NCI-H2107 treated with DMSO at 0.1 percent for 48 hours (cell line): ENCODE data around the gene BPIFB3.
A peak's percentile ranks its signal among the peaks of the same experiment; 100 is the strongest.
"Not testable (repeated sequence)": the region's sequence is repeated elsewhere in the genome, so short reads cannot be mapped to it uniquely, and the experiment has no call there.

Experiments used
- DNase-seq: peaks from one replicate; lab custom pipeline; 2025; ENCODE audit not compliant: unreplicated experiment; lab: John Stamatoyannopoulos, UW

Gene BPIFB3

DNA sequence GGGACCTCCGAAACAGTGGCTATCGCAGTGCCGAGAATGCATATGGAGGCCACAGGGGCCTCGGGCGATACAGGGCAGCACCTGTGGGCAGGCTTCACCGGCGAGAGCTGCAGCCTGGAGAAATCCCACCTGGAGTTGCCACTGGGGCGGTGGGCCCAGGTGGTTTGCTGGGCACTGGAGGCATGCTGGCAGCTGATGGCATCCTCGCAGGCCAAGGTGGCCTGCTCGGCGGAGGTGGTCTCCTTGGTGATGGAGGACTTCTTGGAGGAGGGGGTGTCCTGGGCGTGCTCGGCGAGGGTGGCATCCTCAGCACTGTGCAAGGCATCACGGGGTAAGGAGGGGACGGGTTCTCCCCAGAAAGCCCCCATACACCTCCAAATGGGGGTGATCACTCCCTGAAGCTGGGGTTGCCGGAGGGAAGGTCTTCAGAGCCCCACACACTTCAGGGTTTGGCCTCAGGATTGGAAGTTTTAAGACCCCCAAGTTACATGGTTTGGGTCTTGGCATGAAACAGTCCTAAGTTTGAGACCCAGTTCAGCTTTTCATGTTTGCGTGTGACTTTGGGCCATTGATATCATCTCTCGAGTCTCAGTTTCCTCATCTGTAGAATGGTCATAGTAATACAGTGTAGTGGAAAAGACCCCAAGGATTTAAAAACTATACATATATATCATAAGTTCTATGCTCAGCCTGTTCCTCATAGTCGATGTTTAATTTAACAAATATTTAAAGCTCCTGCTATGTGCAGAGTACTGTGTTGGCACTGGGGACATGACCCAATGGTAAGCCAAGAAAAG, 30.0 kb downstream of the BPIFB3 start:
- no peak for DNase-seq

DNA sequence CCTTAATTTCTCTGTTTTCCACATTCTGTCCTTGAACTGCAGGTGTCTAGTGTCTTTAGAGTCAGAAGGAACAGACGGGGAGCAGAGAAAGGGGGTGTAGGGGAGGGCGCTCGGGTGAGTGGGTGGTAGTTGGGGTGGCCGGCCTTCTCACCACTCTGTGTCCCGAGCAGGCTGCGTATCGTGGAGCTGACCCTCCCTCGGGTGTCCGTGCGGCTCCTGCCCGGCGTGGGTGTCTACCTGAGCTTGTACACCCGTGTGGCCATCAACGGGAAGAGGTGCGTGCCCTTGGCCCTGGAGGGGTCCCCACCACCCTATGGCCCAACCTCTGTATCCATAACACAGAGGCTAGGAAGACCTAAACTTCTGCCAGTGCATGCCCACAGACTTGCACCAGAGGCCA, 31.0 kb downstream of the BPIFB3 start:
- no peak for DNase-seq

DNA sequence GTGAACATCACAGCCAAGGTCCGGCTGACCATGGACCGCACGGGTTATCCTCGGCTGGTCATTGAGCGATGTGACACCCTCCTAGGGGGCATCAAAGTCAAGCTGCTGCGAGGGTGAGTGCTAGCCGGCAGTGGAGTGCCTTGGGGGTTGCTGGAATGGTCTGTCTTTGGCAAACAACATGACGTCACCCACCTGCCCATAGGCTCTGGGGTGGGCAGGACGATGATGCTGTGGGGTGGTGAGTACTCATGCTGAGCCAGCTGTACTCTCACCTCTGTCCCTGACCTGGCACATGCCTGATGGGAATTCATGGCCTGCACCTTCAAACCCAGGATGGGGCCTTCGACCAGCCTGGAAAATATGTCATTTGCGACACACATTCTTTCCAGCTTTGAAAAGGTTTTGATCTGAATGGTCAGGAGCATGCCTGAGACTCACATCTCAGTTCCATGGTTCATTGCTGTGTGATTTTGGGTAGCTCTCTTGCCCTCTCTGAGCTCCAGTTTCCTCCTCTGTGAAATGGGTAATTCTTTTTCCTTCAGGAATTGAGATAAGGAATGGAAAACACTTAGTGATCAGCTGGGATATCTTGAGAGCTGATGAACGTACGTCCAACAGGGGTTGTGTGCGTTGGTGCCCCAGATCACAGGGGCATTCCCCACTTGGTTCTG, 32.5 kb downstream of the BPIFB3 start:
- no peak for DNase-seq

DNA sequence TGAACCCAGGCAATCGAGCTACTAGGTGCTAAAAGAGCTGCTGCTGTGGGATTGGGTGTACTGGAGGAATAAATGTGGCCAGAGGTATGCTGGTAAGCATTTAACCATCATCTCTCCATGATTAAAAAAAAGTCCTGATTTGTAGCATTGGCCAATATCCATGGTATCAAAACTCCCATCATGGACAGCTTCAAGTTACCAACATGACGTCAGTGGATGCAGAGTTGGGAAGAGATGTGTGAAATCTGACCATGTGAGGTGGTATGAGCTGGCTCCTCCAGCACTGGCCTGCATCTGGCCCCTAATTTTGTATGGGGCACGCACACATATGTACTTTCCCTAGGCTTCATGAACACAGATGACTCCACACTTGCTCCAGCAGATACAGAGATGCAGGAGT, 37.4 kb downstream of the BPIFB3 start:
- DNase-seq = no peak

DNA sequence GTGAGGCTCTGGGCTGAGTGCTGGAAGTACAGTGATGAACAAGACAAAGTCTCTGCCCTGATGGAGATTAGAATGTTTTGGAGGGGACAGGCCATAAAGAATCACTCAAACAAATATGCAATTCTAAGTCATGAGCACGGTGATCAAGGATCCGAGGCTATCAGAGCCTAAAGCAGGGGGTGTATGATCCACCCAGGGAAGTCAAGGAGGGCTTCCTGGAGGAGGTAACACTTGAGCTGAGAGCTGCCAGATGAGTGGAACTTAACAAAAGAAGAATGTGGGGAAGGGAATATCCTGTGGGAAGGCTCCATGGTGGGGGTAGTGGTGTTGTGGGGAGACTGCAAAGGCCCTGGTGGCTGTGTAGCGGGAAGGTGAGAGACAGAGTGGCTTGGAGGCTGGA, 38.0 kb downstream of the BPIFB3 start:
- DNase-seq = no peak

DNA sequence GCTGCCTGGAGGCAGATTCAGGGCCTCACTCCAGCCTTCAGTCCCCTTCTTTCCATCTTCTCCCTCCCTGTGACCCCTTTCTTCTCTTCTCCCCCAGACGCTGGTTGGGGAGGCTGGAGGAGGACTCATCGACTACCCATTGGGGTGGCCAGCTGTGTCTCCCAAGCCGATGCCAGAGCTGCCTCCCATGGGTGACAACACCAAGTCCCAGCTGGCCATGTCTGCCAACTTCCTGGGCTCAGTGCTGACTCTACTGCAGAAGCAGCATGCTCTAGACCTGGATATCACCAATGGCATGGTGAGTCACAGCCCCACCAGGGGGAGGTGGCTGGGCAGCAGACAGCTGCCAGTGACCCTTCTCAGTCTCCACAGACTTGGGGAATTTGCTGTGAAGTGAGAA, 38.7 kb downstream of the BPIFB3 start:
- no peak for DNase-seq

DNA sequence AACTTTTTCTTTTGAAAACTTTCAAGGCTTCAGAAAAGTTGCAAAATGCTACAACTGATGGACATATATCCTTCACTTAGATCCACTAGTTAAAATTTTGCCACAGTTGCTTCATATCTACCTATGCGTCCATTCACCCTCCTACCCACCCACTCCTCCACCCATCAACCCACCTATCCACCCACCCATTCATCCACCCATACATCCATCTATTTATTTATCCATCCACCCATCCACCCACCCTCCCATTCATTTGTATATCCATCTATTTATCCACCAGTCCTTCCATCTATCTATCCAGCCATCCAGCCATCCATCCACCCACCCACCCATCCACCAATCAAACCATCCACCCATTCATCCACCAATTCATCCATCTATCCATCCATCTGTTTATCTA, 39.4 kb downstream of the BPIFB3 start:
- no peak for DNase-seq

DNA sequence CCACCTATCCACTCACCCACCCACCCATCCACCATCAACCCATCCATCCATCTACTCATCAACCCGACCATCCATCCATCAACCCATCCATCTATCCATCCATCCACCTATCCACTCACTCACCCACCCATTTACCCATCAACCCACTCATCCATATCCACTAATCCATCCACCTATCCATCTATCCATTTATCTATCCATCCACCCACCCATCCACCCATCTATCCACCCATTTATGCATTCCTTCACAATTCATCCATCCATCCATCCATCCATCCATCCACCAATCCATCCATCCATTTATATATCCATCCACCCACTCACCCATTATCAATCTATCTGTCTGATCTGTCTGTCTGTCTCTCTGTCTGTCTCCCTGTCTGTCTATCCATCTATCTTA, 39.9 kb downstream of the BPIFB3 start:
- no peak for DNase-seq

DNA sequence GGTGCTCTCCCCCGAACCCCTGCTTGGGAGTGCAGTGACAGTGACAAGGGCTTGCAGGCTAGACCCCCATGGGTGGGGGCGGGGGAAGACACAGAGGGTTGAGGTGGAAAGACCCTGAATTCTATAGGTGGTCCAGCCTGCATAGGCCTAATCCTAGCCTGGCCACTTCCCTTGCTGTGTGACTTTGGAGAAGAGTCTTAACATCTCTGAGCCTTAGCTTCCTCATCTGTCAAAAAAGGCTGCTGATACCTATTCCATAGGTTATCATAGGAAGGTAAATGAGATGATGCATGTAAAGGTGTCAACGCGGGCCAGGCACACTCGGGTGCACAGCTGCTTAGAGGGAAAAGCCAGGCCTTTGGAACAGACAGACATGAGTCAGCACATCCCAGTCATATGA, 41.5 kb downstream of the BPIFB3 start:
- DNase-seq = no peak

DNA sequence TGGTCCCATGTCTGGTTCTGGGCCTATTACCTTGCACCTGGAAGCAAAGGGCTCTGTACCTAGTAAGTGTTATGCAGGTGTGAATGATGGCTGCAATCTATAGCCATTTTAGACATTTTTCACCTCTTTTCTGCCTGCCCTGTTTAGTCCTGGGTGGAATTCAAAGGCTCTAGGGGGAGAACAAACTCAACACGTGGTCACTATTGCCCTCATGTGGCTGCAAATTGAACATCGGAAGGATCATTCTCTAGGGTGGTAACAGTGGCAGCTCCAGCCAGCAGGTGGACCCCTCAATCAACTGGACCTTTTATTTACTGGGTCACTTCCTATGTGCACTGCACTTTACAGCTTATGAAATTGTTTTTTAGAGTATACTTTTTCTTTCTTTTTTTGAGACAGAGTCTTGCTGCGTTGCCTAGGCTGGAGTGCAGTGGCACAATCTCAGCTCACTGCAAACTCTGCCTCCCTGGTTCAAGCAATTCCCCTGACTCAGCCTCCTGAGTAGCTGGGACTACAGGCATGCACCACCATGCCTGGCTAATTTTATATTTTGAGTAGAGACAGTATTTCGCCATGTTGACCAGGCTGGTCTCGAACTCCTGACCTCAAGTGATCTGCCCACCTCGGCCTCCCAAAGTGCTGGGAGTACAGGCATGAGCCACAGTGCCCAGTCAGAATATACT, 42.3 kb downstream of the BPIFB3 start:
- DNase-seq = peak; percentile 45

DNA sequence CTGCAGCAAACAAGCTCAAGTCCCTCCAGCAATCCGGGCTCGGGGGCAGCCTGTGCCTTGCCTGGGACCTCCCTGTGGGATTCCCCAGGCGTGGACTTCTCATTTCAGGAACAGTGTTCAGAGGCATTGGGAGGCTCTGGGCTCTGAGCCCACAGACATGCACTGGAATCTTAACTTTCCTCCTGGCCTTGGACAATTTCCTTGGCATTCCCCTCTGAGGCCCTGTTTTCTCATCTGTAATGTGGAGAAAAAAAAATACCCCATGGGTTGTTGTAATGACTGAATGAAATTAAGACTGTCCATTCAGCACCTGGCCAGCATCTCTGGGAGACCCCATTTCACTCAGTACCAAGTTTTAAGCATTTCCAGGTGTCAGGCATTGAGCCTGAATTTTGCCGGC, 43.3 kb downstream of the BPIFB3 start:
- no peak for DNase-seq

DNA sequence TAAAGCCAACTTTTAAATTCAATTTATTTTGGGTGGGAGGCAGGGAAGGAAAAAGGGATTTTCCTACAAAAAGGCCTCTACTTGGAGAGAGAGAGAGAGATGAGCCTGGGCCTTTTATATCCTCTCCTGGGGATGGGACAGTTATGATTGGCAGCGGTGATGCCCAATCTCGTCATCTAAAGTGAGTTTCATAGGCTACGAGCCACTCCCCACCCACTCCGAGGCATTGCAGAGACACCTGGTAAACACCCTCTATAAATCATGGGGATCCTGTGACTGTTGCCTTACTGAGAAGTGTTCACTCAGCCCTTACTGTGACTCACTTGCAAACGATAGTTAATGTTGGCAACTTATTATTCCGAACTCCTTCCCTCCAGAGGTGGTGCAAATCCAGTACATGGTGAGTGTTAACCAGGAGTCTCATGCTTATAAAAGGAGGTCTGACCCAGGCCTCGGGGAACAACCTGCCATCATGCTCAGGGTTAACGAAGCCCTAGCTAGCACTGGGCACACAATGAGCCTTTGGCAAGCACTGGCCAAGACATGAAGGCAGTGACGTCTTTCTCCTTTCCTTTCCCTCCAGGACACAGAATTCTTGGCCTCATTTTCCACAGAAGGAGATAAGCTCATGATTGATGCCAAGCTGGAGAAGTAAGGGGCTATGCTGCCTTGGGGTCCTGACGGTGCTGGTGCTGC, 46.3 kb downstream of the BPIFB3 start:
- no peak for DNase-seq

DNA sequence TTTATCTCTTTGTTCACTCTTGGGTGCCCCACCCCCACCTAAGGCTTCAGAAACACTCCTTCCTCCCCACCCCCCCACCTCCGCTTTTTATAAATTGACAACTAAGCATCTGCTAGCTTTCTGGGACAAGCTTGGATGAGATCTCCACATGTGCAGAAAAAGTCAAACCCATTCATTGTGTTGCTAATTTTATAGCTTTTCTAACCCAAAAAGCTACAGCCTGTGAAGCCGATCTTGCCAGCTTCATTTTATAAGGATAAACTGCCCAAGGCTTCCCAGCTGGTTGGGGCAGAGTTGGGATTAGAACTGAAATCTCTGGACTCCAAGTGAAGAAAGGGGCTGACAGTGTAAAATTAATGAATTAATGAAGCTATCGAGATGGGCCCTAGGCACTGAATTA, 49.9 kb downstream of the BPIFB3 start:
- DNase-seq = no peak

DNA sequence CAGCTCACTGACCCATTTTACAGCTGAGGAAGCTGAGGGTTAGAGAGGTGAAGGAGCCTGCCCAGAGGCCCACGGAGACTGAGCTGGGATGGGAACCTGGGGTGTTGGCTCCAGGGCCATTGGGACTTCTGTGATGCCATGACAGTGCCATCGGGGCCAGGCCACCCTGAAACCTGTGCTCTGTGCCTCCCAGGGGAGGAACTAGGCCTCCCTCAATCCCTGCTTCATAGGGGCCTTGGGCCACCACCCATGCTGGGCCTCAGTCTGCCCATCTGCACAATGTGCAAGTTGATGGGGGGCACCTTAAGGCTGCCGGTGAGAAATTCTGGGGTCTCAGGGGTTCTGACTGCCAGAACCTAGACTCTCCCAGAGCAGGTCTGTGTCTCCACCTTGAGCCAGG, 50.6 kb downstream of the BPIFB3 start:
- DNase-seq = no peak

DNA sequence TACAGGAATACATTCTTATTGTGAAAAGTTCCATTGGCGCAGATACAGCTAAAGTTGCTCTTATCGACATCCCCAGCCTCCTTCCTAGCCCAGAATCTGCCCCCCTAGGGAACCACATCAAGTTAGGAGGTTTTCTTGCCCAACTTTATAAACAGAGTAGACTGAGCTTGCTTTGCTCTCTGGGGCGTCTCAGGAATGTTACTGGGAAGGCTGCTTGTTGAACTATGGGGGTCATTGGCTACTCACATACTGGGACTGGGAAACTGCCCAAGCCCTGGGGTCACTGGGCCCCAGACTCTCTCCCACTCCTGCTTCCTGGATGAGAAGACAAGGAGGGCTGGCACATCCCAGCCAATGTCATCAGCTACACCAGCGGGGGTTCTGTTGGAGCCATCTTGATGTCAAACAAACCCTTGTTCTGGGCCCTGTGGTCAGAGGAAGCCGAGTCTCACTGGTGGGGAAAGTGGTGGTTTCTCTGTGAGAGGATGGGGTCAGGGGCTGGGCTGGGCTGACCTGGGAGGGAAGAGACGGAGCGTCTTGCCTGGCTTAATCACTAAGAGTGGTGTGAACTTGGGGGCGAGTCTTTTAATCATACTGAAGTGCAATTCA, 51.7 kb downstream of the BPIFB3 start:
- DNase-seq = no peak

DNA sequence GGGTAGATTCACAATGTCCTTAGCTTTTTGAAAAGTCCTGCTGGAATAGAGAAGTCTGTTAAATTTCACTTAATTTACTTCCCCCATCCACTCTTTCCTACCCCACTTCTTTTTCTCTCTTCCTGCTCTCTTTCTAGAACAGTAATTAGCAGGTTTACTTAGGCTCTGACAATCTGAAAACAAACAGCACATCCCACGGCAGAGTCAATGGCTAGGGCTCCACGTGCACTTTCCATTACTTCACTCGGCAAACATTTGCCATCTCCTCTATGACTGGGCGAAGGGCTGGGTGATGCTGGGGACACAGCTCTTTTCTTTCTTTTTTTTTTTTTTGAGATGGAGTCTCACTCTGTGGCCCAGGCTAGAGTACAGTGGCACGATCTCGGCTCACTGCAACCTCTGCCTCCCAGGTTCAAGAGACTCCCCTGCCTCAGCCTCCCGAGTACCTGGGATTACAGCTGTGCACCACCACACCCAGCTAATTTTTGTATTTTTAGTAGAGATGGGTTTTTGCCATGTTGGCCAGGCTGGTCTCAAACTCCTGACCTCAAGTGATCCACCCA, 52.4 kb downstream of the BPIFB3 start:
- DNase-seq = not testable (repeated sequence)

DNA sequence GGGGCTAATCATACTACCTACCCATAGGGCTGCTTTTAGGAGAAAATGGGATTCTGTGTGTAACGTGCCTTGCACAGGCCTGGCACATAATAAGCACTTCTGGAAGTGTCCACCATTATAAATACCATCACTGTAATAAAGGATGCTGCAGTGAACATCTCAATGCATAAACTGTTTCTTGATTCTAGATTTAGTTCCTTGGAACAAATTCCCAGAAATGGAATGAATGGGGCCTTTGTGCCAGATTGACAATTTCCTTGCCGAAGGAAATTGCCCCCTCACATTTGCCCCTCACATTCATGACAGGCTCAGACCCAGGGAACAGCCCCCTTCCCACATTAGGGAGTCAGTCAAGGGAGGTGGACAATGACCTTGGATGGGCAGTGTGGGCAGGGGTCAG, 55.0 kb downstream of the BPIFB3 start:
- DNase-seq = no peak

DNA sequence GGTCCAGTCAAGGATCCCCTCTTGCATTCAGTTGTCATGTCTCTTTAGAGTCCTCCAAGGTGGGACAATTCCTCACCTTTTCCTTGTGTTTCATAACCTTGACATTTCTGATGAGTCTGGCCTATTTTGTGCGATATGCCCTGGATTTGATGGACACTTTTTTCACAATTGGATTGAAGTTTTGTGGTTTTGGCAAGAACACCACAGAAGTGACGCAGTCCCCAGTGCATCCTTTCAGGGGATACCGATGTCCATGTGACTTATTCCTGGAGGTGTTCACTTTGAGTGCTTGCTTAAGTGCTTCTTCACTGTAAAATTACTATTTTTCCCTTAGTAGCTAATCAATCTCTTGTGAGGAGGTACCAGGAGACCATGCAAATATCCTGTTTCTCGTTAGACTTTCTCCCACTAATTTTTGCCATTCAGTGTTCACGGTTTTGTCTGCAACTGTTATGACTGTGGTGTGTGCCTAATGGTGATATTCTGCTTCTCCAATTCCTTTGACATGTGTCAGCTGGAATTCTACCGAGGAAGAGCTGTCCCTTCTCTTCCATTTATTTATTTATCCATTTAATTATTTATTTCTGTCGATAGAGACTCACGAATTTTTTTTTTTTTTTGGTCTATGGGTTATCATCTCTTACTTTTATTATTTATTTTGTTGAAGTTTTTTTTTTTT, 56.6 kb downstream of the BPIFB3 start:
- DNase-seq = no peak

DNA sequence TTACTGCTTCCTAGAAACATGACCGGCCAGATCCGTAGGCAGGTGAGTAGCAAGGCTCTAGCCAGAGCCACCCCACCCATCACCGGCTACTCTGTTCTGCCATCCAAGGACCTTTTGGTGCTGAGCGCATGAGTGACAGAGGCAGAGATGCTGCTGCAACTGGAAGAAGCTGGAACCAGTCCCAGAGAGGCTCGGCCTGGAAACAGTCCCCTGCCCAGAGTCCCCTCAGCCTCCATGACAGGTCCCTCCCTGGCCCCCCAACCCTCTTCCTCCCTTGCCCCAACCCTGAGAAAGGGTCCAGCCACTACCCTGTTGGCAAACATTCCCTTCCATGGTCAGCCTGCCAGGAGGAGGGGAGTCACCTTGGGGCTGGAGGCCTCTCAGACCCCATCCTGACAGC, 57.6 kb downstream of the BPIFB3 start:
- DNase-seq = no peak
